ENCODE data around the gene DMKN.

Gene DMKN

GRCh38 chr19:35554076-35554475 is 40.6 kb upstream of the DMKN start:
- no peak for TF ChIP-seq CTCF (IDR thresholded peaks at IDR 0.05)
- Histone ChIP-seq H3K9me3 (ENCODE audit: control insufficient read depth, low read length) (no peaks in the 10 kb centered on the region), H3K9ac (no peak overlapping the region), H3K4me2 (ENCODE audit: low read length) (no peak overlapping the region), H3K79me2 (no peaks in the 10 kb centered on the region), H3K27ac (no peak overlapping the region), H3K4me3 (ENCODE audit: low read depth, low read length) (no peak overlapping the region), H3K4me1 (no peaks in the 10 kb centered on the region), H2AFZ (no peak overlapping the region), H3K27me3 (ENCODE audit: control insufficient read depth, insufficient read depth, low read length) (no peaks in the 10 kb centered on the region), H3K36me3 (ENCODE audit: control insufficient read depth, insufficient read depth, low read length) (no peaks in the 10 kb centered on the region)

- no peak overlapping the region for H3K9ac ChIP-seq
- H3K4me2 ChIP-seq (ENCODE audit: low read length), result no peak overlapping the region
- H3K4me1 ChIP-seq, result no peaks in the 10 kb centered on the region
- TF ChIP-seq CTCF (IDR thresholded peaks at IDR 0.05), result no peak
- no peaks in the 10 kb centered on the region for H3K27me3 ChIP-seq (ENCODE audit: control insufficient read depth, insufficient read depth, low read length)
- H3K27ac ChIP-seq, result no peak overlapping the region
- H3K4me3 ChIP-seq (ENCODE audit: low read depth, low read length), result no peak overlapping the region
- no peak overlapping the region for H2AFZ ChIP-seq
- H3K36me3 ChIP-seq (ENCODE audit: control insufficient read depth, insufficient read depth, low read length), result no peaks in the 10 kb centered on the region
- H3K9me3 ChIP-seq (ENCODE audit: control insufficient read depth, low read length), result no peaks in the 10 kb centered on the region
- no peaks in the 10 kb centered on the region for H3K79me2 ChIP-seq
Measured at GRCh38 chr19:35553385-35554000, 40.0 kb upstream of the DMKN start.

GRCh38 chr19:35552534-35553384 is 39.3 kb upstream of the DMKN start:
- Histone ChIP-seq H3K9me3 (ENCODE audit: control insufficient read depth, low read length) (no peaks in the 10 kb centered on the region), H3K4me2 (ENCODE audit: low read length) (no peak overlapping the region), H3K36me3 (ENCODE audit: control insufficient read depth, insufficient read depth, low read length) (no peaks in the 10 kb centered on the region), H3K79me2 (no peaks in the 10 kb centered on the region), H3K27ac (no peak overlapping the region), H2AFZ (no peak overlapping the region), H3K9ac (no peak overlapping the region), H3K4me3 (ENCODE audit: low read depth, low read length) (no peak overlapping the region), H3K27me3 (ENCODE audit: control insufficient read depth, insufficient read depth, low read length) (no peaks in the 10 kb centered on the region), H3K4me1 (no peaks in the 10 kb centered on the region)
- TF ChIP-seq CTCF (IDR thresholded peaks at IDR 0.05), result no peak

- H3K4me2 ChIP-seq (ENCODE audit: low read length), result no peak overlapping the region
- no peak overlapping the region for H3K27ac ChIP-seq
- no peaks in the 10 kb centered on the region for H3K36me3 ChIP-seq (ENCODE audit: control insufficient read depth, insufficient read depth, low read length)
- no peak overlapping the region for H3K4me3 ChIP-seq (ENCODE audit: low read depth, low read length)
- no peak for TF ChIP-seq CTCF (IDR thresholded peaks at IDR 0.05)
- peaks cover 5% of the 10 kb centered on the region for H3K4me1 ChIP-seq
- no peak overlapping the region for H2AFZ ChIP-seq
- H3K27me3 ChIP-seq (ENCODE audit: control insufficient read depth, insufficient read depth, low read length), result no peaks in the 10 kb centered on the region
- no peak overlapping the region for H3K9ac ChIP-seq
- no peaks in the 10 kb centered on the region for H3K9me3 ChIP-seq (ENCODE audit: control insufficient read depth, low read length)
- H3K79me2 ChIP-seq, result peaks cover 4% of the 10 kb centered on the region
Measured at GRCh38 chr19:35551091-35551810, 37.8 kb upstream of the DMKN start.
